Kidney (tissue), 22 donors: ENCODE measurements around the gene CAPZA1. TPM values are rescaled to one million over a fixed set of nuclear protein-coding genes. Genes with fewer than 3 reads are reported as not detected.
A peak's percentile ranks its signal among the peaks of the same experiment; 100 is the strongest.

Experiments
- DNase-seq, 5 donors: peaks; one replicate each; pipeline ENCODE4 v3.0.0-alpha.2; 2013 to 2020
- FAIRE-seq: peaks from 2 replicates; lab custom pipeline; 2012; peaks lifted over from hg19 to GRCh38; lab: Jason Lieb, UNC
- H3K27ac ChIP-seq, 2 donors: one replicate each; pipeline ENCODE4 v1.7.0; 2013; ENCODE audit warnings: low read depth in 2 of 2, low read length in 2 of 2, inconsistent platforms in 1 of 2
- H3K27me3 ChIP-seq: one replicate; pipeline ENCODE4 v1.7.1; 2013; ENCODE audit warnings: low read length, inconsistent platforms; ENCODE audit not compliant: control insufficient read depth, insufficient read depth
- H3K36me3 ChIP-seq, 3 donors: one replicate each; pipeline versions ENCODE4 v1.7.0 to v1.7.1; 2013; ENCODE audit warnings: low read length in 3 of 3, control low read depth in 1 of 3, inconsistent platforms in 1 of 3; ENCODE audit not compliant: insufficient read depth in 3 of 3, control insufficient read depth in 2 of 3
- H3K4me1 ChIP-seq, 3 donors: one replicate each; pipeline versions ENCODE4 v1.7.0 to v1.7.1; 2013; ENCODE audit warnings: low read length in 3 of 3, inconsistent platforms in 1 of 3, low read depth in 1 of 3; ENCODE audit not compliant: control insufficient read depth in 2 of 3, insufficient read depth in 2 of 3
- H3K4me3 ChIP-seq, 3 donors: one replicate each; pipeline versions ENCODE4 v1.7.0 to v1.8.1; 2013; ENCODE audit warnings: low read length in 3 of 3, control low read depth in 1 of 3, inconsistent platforms in 1 of 3
- H3K9ac ChIP-seq, 3 donors: one replicate each; pipeline versions ENCODE4 v1.7.0 to v1.7.1; 2013; ENCODE audit warnings: low read length in 3 of 3, control low read depth in 1 of 3, inconsistent platforms in 1 of 3
- H3K9me3 ChIP-seq, 3 donors: one replicate each; pipeline versions ENCODE4 v1.7.0 to v1.7.1; 2013; ENCODE audit warnings: low read length in 3 of 3, control low read depth in 1 of 3, inconsistent platforms in 1 of 3; ENCODE audit not compliant: control insufficient read depth in 2 of 3, insufficient read depth in 1 of 3
- CTCF ChIP-seq: IDR thresholded peaks from 3 replicates; pipeline ENCODE4 v1.5.1; 2012; ENCODE audit warnings: mild to moderate bottlenecking, moderate library complexity, borderline replicate concordance; ENCODE audit not compliant: insufficient read depth; ENCODE audit errors: extremely low read depth
- intact Hi-C: fragments of 100-400 bp; cut with DNase I; formaldehyde crosslinking; loops from one replicate; pipeline ENCODE4 v1.11.1; 2022
- long read RNA-seq, 10 donors: library from polyadenylated mRNA in 1 of 10; unstranded in 1 of 10; transcript quantifications; one replicate each; pipeline ENCODE4 v2.0.0 and lab custom pipeline, GENCODE V29; 2021 to 2026
- polyA plus RNA-seq: library from polyadenylated mRNA; stranded (reverse); fragments of 350-450 nt; fragmentation: Illumina TruSeq; extraction: RNeasy Lipid Tissue Mini Kit (QIAGEN cat#74804); gene quantifications from one replicate; pipeline ENCODE4 v1.2.3, GENCODE V29; 2014; ENCODE audit warnings: low read depth, low replicate concordance; ENCODE audit not compliant: insufficient read depth
- total RNA-seq: library from RNA; stranded (reverse); fragmentation: NEBNext Ultra II Directional; extraction: Animal tissue kit (Norgen Biotek cat#: 25700); gene quantifications from one replicate; pipeline ENCODE4 v1.2.1, GENCODE V29; 2021
- donor health status: control.
- donor health status: control.
- donor health status: control.
- donor health status: control.
- donor health status: control.
- donor health status: DM: yes; HTN: yes; CAD: no.
- donor health status: Normal renal cell carcinoma (clear cell type).

Gene CAPZA1
- 98.7 TPM for total RNA-seq
- 40.3 TPM for polyA plus RNA-seq
- long read RNA-seq, donor 1, transcript CAPZA1-201 (10 exons, 3,020 nt) = major isoform, 29 of 37 reads
- long read RNA-seq, donor 1, partial matches to known transcripts = 5 of 37 reads
- long read RNA-seq, donor 1, other reads (novel, unspliced or antisense) = 0 of 37 reads
- long read RNA-seq, donor 2, transcript CAPZA1-201 (10 exons, 3,020 nt) = major isoform, 30 of 32 reads
- long read RNA-seq, donor 2, partial matches to known transcripts = 0 of 32 reads
- long read RNA-seq, donor 2, other reads (novel, unspliced or antisense) = 0 of 32 reads
- long read RNA-seq, donor 3, transcript CAPZA1-201 (10 exons, 3,020 nt) = major isoform, 34 of 49 reads
- long read RNA-seq, donor 3, partial matches to known transcripts = 11 of 49 reads
- long read RNA-seq, donor 3, other reads (novel, unspliced or antisense) = 0 of 49 reads
- long read RNA-seq, donor 4, transcript CAPZA1-201 (10 exons, 3,020 nt) = major isoform, 38 of 49 reads
- long read RNA-seq, donor 4, transcript CAPZA1-205 (3 exons, 739 nt) = minor isoform, 5 of 49 reads
- long read RNA-seq, donor 4, partial matches to known transcripts = 5 of 49 reads
- long read RNA-seq, donor 4, other reads (novel, unspliced or antisense) = 0 of 49 reads
- long read RNA-seq, donor 5, partial matches to known transcripts = 0 of 2 reads
- long read RNA-seq, donor 5, other reads (novel, unspliced or antisense) = 0 of 2 reads
- long read RNA-seq, donor 6, transcript CAPZA1-201 (10 exons, 3,020 nt) = major isoform, 62 of 100 reads
- long read RNA-seq, donor 6, partial matches to known transcripts = 31 of 100 reads
- long read RNA-seq, donor 6, other reads (novel, unspliced or antisense) = 5 of 100 reads
- long read RNA-seq, donor 7, transcript CAPZA1-201 (10 exons, 3,020 nt) = major isoform, 31 of 36 reads
- long read RNA-seq, donor 7, partial matches to known transcripts = 2 of 36 reads
- long read RNA-seq, donor 7, other reads (novel, unspliced or antisense) = 2 of 36 reads
- long read RNA-seq, donor 8, transcript CAPZA1-201 (10 exons, 3,020 nt) = major isoform, 30 of 96 reads
- long read RNA-seq, donor 8, partial matches to known transcripts = 66 of 96 reads
- long read RNA-seq, donor 8, other reads (novel, unspliced or antisense) = 0 of 96 reads
- long read RNA-seq, donor 9, transcript CAPZA1-201 (10 exons, 3,020 nt) = major isoform, 16 of 18 reads
- long read RNA-seq, donor 9, partial matches to known transcripts = 0 of 18 reads
- long read RNA-seq, donor 9, other reads (novel, unspliced or antisense) = 0 of 18 reads
- long read RNA-seq, donor 10, transcript CAPZA1-201 (10 exons, 3,020 nt) = major isoform, 23 of 28 reads
- long read RNA-seq, donor 10, partial matches to known transcripts = 0 of 28 reads
- long read RNA-seq, donor 10, other reads (novel, unspliced or antisense) = 0 of 28 reads

- no peaks in the 10 kb centered on the region for H3K27me3 ChIP-seq
- H3K27ac ChIP-seq = peak within 1 kb of the TSS; percentile 98 to 99
- TF ChIP-seq CTCF = no peak
- H3K9ac ChIP-seq = peak within 1 kb of the TSS; percentile 92 to 100 (median 96)
- intact Hi-C loops = no loop called here
- no peaks in the 10 kb centered on the region for H3K9me3 ChIP-seq
- DNase-seq = peak; percentile 91 to 97 (median 95)
- peaks cover 7 to 14% (median 11%) of the 10 kb centered on the region in 3 donors for H3K4me1 ChIP-seq
- H3K4me3 ChIP-seq = peak within 1 kb of the TSS; percentile 89 to 99 (median 92)
- H3K36me3 ChIP-seq = no peaks in the 10 kb centered on the region
- no peak for FAIRE-seq
Measured at GRCh38 chr1:112619518-112620376, at the start of gene CAPZA1. TSS of gene CAPZA1 (plus strand) at chr1:112619832. CDS start at chr1:112619845, 13 bp downstream.

- no peaks in the 10 kb centered on the region for H3K9me3 ChIP-seq
- FAIRE-seq (no peak), DNase-seq (no peak)
- no peak overlapping the region for H3K27ac ChIP-seq
- H3K4me3 ChIP-seq = no peak overlapping the region
- intact Hi-C loops = no loop called here
- no peak overlapping the region for H3K9ac ChIP-seq
- no peaks in the 10 kb centered on the region for H3K27me3 ChIP-seq
- H3K4me1 ChIP-seq = no peaks in the 10 kb centered on the region
- no peak for TF ChIP-seq CTCF
- peaks cover 10 to 15% (median 15%) of the 10 kb centered on the region in 3 donors for H3K36me3 ChIP-seq
Measured at GRCh38 chr1:112575154-112575804, 44.4 kb upstream of the CAPZA1 start.
